ENCODE data around the gene NQO1. TPM values are rescaled to one million over a fixed set of nuclear protein-coding genes. Genes with fewer than 3 reads are reported as not detected.
A peak's percentile ranks its signal among the peaks of the same experiment; 100 is the strongest.

Gene NQO1
- polyA plus RNA-seq, 1 of the 3 experiments (the other 2 are of a cell fraction): 152 TPM

GRCh38 chr16:69669577-69669976 is 56.8 kb downstream of the NQO1 start:
- no peaks in the 10 kb centered on the region for H3K27me3 ChIP-seq (ENCODE audit: insufficient read depth)
- H3K79me2 ChIP-seq (ENCODE audit: insufficient read depth): peaks cover 4% of the 10 kb centered on the region; the same call in 1 of the 2 replicates
- H3K27ac ChIP-seq (ENCODE audit: low read depth in 2 of 2, low read length in 1 of 2): no peak overlapping the region
- ChIA-PET POLR2A (no interaction called here), CTCF (interaction anchor here (0.6 to 0.9 kb wide), 3 partner anchors 10 to 182 kb away, joined by 3 read pairs; partner anchors contain the start of gene NOB1)
- H4K20me1 ChIP-seq (ENCODE audit: insufficient read depth): no peaks in the 10 kb centered on the region; the same call in 1 of the 2 replicates
- H3K36me3 ChIP-seq (replicated peaks in 1 of 2; ENCODE audit: control insufficient read depth in 1 of 2, insufficient read depth in 2 of 2, low read length in 1 of 2): peaks cover 33 to 68% of the 10 kb centered on the region in 2 experiments
- H3F3A ChIP-seq (replicated peaks; ENCODE audit: insufficient read depth): peaks cover 7% of the 10 kb centered on the region
- H3K4me3 ChIP-seq (ENCODE audit: low read depth in 2 of 2, low read length in 1 of 2): no peak overlapping the region
- H3K9ac ChIP-seq: no peak overlapping the region
- no peak overlapping the region for H3K4me2 ChIP-seq
- H2AFZ ChIP-seq (ENCODE audit: low read depth): no peak overlapping the region
- DNase-seq: no peak
- no peaks in the 10 kb centered on the region for H3K9me2 ChIP-seq
- no peaks in the 10 kb centered on the region for H3K9me3 ChIP-seq
- no peak for TF ChIP-seq RXRA (IDR thresholded peaks at IDR 0.05; ENCODE audit: borderline replicate concordance, low read depth)
- no peak for TF ChIP-seq NFIC (IDR thresholded peaks at IDR 0.05; ENCODE audit: borderline replicate concordance)
- no peak for TF ChIP-seq CTCF (IDR thresholded peaks at IDR 0.05)
- no peak for TF ChIP-seq MEF2A (IDR thresholded peaks at IDR 0.05; ENCODE audit: borderline replicate concordance, low read depth)
- TF ChIP-seq USF1 (IDR thresholded peaks at IDR 0.05; ENCODE audit: borderline replicate concordance, low read depth): peak; percentile 39; the same call in 1 of the 2 replicates
- no peak for TF ChIP-seq NRF1 (IDR thresholded peaks at IDR 0.05; ENCODE audit: low read depth, low read length)
- TF ChIP-seq FOSL2 (IDR thresholded peaks at IDR 0.05; ENCODE audit: borderline replicate concordance, low read depth): no peak
- no peak for TF ChIP-seq POLR2AphosphoS5 (IDR thresholded peaks at IDR 0.05; ENCODE audit: low read depth, low read length)
- no peaks in the 10 kb centered on the region for H3K4me1 ChIP-seq (ENCODE audit: control insufficient read depth in 1 of 2, insufficient read depth in 2 of 2, low read depth in 1 of 2, low read length in 1 of 2)
- 66% methylated on average over 1 of the region's 1 CpG for WGBS (ENCODE audit: low lambda C conversion rate)

GRCh38 chr16:69663846-69664245 is 62.5 kb downstream of the NQO1 start:
- H3K27ac ChIP-seq (ENCODE audit: low read depth in 2 of 2, low read length in 1 of 2): no peak overlapping the region
- no peak overlapping the region for H3K4me3 ChIP-seq (ENCODE audit: low read depth in 2 of 2, low read length in 1 of 2)
- no peaks in the 10 kb centered on the region for H3K9me2 ChIP-seq
- H3F3A ChIP-seq (replicated peaks; ENCODE audit: insufficient read depth): peaks cover 15% of the 10 kb centered on the region
- no peak overlapping the region for H3K9ac ChIP-seq
- H3K4me2 ChIP-seq: no peak overlapping the region
- ChIA-PET POLR2A (no interaction called here), CTCF (interaction anchor here (0.7 to 0.8 kb wide), 2 partner anchors 90 to 268 kb away, joined by 3 read pairs; no protein-coding TSS in a partner anchor)
- no peaks in the 10 kb centered on the region for H3K4me1 ChIP-seq (ENCODE audit: control insufficient read depth in 1 of 2, insufficient read depth in 2 of 2, low read depth in 1 of 2, low read length in 1 of 2)
- H2AFZ ChIP-seq (ENCODE audit: low read depth): no peak overlapping the region
- H3K79me2 ChIP-seq (ENCODE audit: insufficient read depth): peaks cover 5% of the 10 kb centered on the region; the same call in 1 of the 2 replicates
- no peaks in the 10 kb centered on the region for H3K27me3 ChIP-seq (ENCODE audit: insufficient read depth)
- H3K9me3 ChIP-seq: no peaks in the 10 kb centered on the region
- DNase-seq: no peak
- peaks cover 13 to 67% of the 10 kb centered on the region in 2 experiments for H3K36me3 ChIP-seq (replicated peaks in 1 of 2; ENCODE audit: control insufficient read depth in 1 of 2, insufficient read depth in 2 of 2, low read length in 1 of 2)
- TF ChIP-seq GATA2 (CRISPR knock-in tag; IDR thresholded peaks at IDR 0.05) (no peak), MAX (IDR thresholded peaks at IDR 0.05; ENCODE audit: low read depth) (no peak), PBX3 (IDR thresholded peaks at IDR 0.05) (no peak), CTCF (IDR thresholded peaks at IDR 0.05) (no peak)
- H4K20me1 ChIP-seq (ENCODE audit: insufficient read depth): no peaks in the 10 kb centered on the region
